ENCODE measurements around the gene AGBL4. TPM values are rescaled to one million over a fixed set of nuclear protein-coding genes. Genes with fewer than 3 reads are reported as not detected.

Gene AGBL4
- total RNA-seq, 1 experiment from 2014 or later = not detected

GRCh38 chr1:48693180-48693579 is 1330.6 kb downstream of the AGBL4 start:
- Histone ChIP-seq H4K20me1 (ENCODE audit: insufficient read depth) (no peaks in the 10 kb centered on the region), H3K36me3 (ENCODE audit: control insufficient read depth in 1 of 2, insufficient read depth in 2 of 2, low read length in 2 of 2) (no peaks in the 10 kb centered on the region), H3K79me2 (ENCODE audit: insufficient read depth, low read length) (no peaks in the 10 kb centered on the region), H2AFZ (ENCODE audit: low read depth, low read length, poor library complexity, severe bottlenecking) (no peak overlapping the region), H3K4me1 (ENCODE audit: control insufficient read depth in 1 of 2, insufficient read depth in 2 of 2, low read length in 2 of 2) (peaks cover 0 to 7% of the 10 kb centered on the region in 2 experiments; a peak in 2 of 4 replicates), H3K4me2 (ENCODE audit: low read length) (no peak overlapping the region), H3K9me3 (ENCODE audit: control insufficient read depth in 1 of 2, insufficient read depth in 1 of 2, low read depth in 1 of 2, low read length in 2 of 2) (no peaks in the 10 kb centered on the region), H3K4me3 (replicated peaks in 1 of 2; ENCODE audit: low read depth in 1 of 2, low read length in 2 of 2) (no peak overlapping the region), H3K27me3 (ENCODE audit: insufficient read depth, low read length) (peaks cover 38% of the 10 kb centered on the region), H3K27ac (ENCODE audit: low read depth, low read length) (no peak overlapping the region), H3K9me2 (ENCODE audit: insufficient read depth) (no peaks in the 10 kb centered on the region), H3K9ac (ENCODE audit: low read length) (no peak overlapping the region)
- intact Hi-C loops (cut with micrococcal nuclease) = no loop called here
- ChIA-PET POLR2A (no interaction called here), CTCF (interaction anchor here (1.2 kb wide), 1 partner anchor 16 kb away, joined by 7 read pairs; no protein-coding TSS in a partner anchor), RAD21 (ENCODE audit: low non-redundant PET in 1 of 2, low total read pairs in 2 of 2, uncharacterized antibody in 2 of 2, unreplicated experiment in 2 of 2) (no interaction called here)
- TF ChIP-seq POLR2A (IDR thresholded peaks at IDR 0.05; ENCODE audit: borderline replicate concordance, extremely low read depth, insufficient read depth, insufficient read length) = no peak
- BruUV-seq (replicated peaks) = no TSS peak
- DNase-seq (ENCODE audit: low read depth, low spot score) = no peak
- ATAC-seq = no peak

- Histone ChIP-seq H3K9me3 (ENCODE audit: control insufficient read depth in 1 of 2, insufficient read depth in 1 of 2, low read depth in 1 of 2, low read length in 2 of 2) (no peaks in the 10 kb centered on the region), H3K27me3 (ENCODE audit: insufficient read depth, low read length) (peaks cover 38% of the 10 kb centered on the region), H3K4me2 (ENCODE audit: low read length) (no peak overlapping the region), H3K9ac (ENCODE audit: low read length) (no peak overlapping the region), H2AFZ (ENCODE audit: low read depth, low read length, poor library complexity, severe bottlenecking) (no peak overlapping the region), H4K20me1 (ENCODE audit: insufficient read depth) (no peaks in the 10 kb centered on the region), H3K36me3 (ENCODE audit: control insufficient read depth in 1 of 2, insufficient read depth in 2 of 2, low read length in 2 of 2) (no peaks in the 10 kb centered on the region), H3K27ac (ENCODE audit: low read depth, low read length) (no peak overlapping the region), H3K9me2 (ENCODE audit: insufficient read depth) (no peaks in the 10 kb centered on the region), H3K4me1 (ENCODE audit: control insufficient read depth in 1 of 2, insufficient read depth in 2 of 2, low read length in 2 of 2) (peaks cover 0 to 7% of the 10 kb centered on the region in 2 experiments; a peak in 2 of 4 replicates), H3K79me2 (ENCODE audit: insufficient read depth, low read length) (no peaks in the 10 kb centered on the region), H3K4me3 (replicated peaks in 1 of 2; ENCODE audit: low read depth in 1 of 2, low read length in 2 of 2) (no peak overlapping the region)
- CTCF ChIA-PET = interaction anchor here (1.1 to 1.2 kb wide), 2 partner anchors 15 to 120 kb away, joined by 3 to 7 read pairs; no protein-coding TSS in a partner anchor
- POLR2A ChIA-PET = no interaction called here
- RAD21 ChIA-PET (ENCODE audit: low non-redundant PET in 1 of 2, low total read pairs in 2 of 2, uncharacterized antibody in 2 of 2, unreplicated experiment in 2 of 2) = no interaction called here
- ATAC-seq (no peak), DNase-seq (ENCODE audit: low read depth, low spot score) (no peak)
- intact Hi-C loops (cut with micrococcal nuclease) = no loop called here
- BruUV-seq (replicated peaks) = no TSS peak
- TF ChIP-seq CTCF (IDR thresholded peaks at IDR 0.05 in 2 of 3, conservative IDR thresholded peaks at IDR 0.05 in 1 of 3; ENCODE audit: borderline replicate concordance in 1 of 3, insufficient read depth in 1 of 3, low read depth in 2 of 3, low read length in 2 of 3) = no peak
- TF ChIP-seq ATF3 (IDR thresholded peaks at IDR 0.05) = no peak
- no peak for TF ChIP-seq SIN3A (IDR thresholded peaks at IDR 0.05; ENCODE audit: low read depth)
- no peak for TF ChIP-seq MAX (IDR thresholded peaks at IDR 0.05)
- no peak for TF ChIP-seq CEBPB (IDR thresholded peaks at IDR 0.05; ENCODE audit: low read depth)
- no peak for TF ChIP-seq EZH2phosphoT487 (IDR thresholded peaks at IDR 0.05; ENCODE audit: borderline replicate concordance)
- no peak for TF ChIP-seq ZNF274 (IDR thresholded peaks at IDR 0.05; ENCODE audit: low read depth, low read length)
- no peak for TF ChIP-seq TCF7L2 (IDR thresholded peaks at IDR 0.05; ENCODE audit: borderline replicate concordance, extremely low read depth, insufficient read depth, insufficient read length)
- TF ChIP-seq EZH2 (IDR thresholded peaks at IDR 0.05) = no peak
- TF ChIP-seq YY1 (IDR thresholded peaks at IDR 0.05; ENCODE audit: extremely low read depth, insufficient replicate concordance, low read depth, low read length) = no peak
- no peak for TF ChIP-seq POLR2A (IDR thresholded peaks at IDR 0.05; ENCODE audit: borderline replicate concordance, extremely low read depth, insufficient read depth, insufficient read length)
- TF ChIP-seq SP1 (IDR thresholded peaks at IDR 0.05; ENCODE audit: low read depth) = no peak
Observed at GRCh38 chr1:48692235-48692634, 1331.5 kb downstream of the AGBL4 start.

All from HCT116 (cell line).